ENCODE results near the gene FOXO6. TPM values are rescaled to one million over a fixed set of nuclear protein-coding genes. Genes with fewer than 3 reads are reported as not detected.

The FOXO6 gene
- total RNA-seq, 4 donors from 2014 or later, result 0.44 to 4.4 (median 1.7) TPM

GRCh38 chr1:41388510-41388909 is 27.3 kb downstream of the FOXO6 start:
- peaks cover 0 to 28% (median 2%) of the 10 kb centered on the region in 4 donors for H3K4me1 ChIP-seq
- no peak for DNase-seq (ENCODE audit: low spot score in 2 of 2)
- no peak for TF ChIP-seq CTCF (IDR thresholded peaks at IDR 0.05)
- TF ChIP-seq POLR2A (IDR thresholded peaks at IDR 0.05), result no peak
- no peak overlapping the region for H3K27ac ChIP-seq
- peaks cover 0 to 1% of the 10 kb centered on the region in 2 donors for H3K27me3 ChIP-seq
- H3K4me3 ChIP-seq, result no peak overlapping the region
- 33 to 39% methylated on average over 6 of the region's 6 CpGs for WGBS, 2 donors
- H3K9me3 ChIP-seq, result no peaks in the 10 kb centered on the region
- H3K36me3 ChIP-seq, result no peaks in the 10 kb centered on the region

GRCh38 chr1:41389009-41389408 is 27.8 kb downstream of the FOXO6 start:
- Histone ChIP-seq H3K27ac (no peak overlapping the region), H3K27me3 (no peaks in the 10 kb centered on the region), H3K4me3 (no peak overlapping the region), H3K36me3 (no peaks in the 10 kb centered on the region), H3K4me1 (peaks cover 0 to 25% (median 2%) of the 10 kb centered on the region in 4 donors), H3K9me3 (no peaks in the 10 kb centered on the region)
- no peak for DNase-seq (ENCODE audit: low spot score in 2 of 2)
- 67 to 78% methylated on average over 2 of the region's 2 CpGs for WGBS, 2 donors
- TF ChIP-seq POLR2A (IDR thresholded peaks at IDR 0.05) (no peak), CTCF (IDR thresholded peaks at IDR 0.05) (no peak), EP300 (IDR thresholded peaks at IDR 0.05) (no peak)

- DNase-seq (ENCODE audit: low spot score in 2 of 2), result no peak
- TF ChIP-seq EP300 (IDR thresholded peaks at IDR 0.05), result no peak
- TF ChIP-seq CTCF (IDR thresholded peaks at IDR 0.05), result no peak
- TF ChIP-seq POLR2A (IDR thresholded peaks at IDR 0.05), result no peak
- no peaks in the 10 kb centered on the region for H3K9me3 ChIP-seq
- WGBS, 2 donors, result 71 to 74% methylated on average over 9 to 10 of the region's 10 CpGs
- peaks cover 0 to 7% of the 10 kb centered on the region in 2 donors for H3K27me3 ChIP-seq
- H3K4me1 ChIP-seq, result peaks cover 0 to 25% (median 2%) of the 10 kb centered on the region in 4 donors
- no peaks in the 10 kb centered on the region for H3K36me3 ChIP-seq
- no peak overlapping the region for H3K27ac ChIP-seq
- no peak overlapping the region for H3K4me3 ChIP-seq
Measured at GRCh38 chr1:41390166-41390565, 28.9 kb downstream of the FOXO6 start.

- Histone ChIP-seq H3K4me3 (no peak overlapping the region), H3K9me3 (no peaks in the 10 kb centered on the region), H3K36me3 (no peaks in the 10 kb centered on the region), H3K27ac (no peak overlapping the region), H3K4me1 (peaks cover 0 to 25% (median 2%) of the 10 kb centered on the region in 4 donors), H3K27me3 (peaks cover 0 to 10% of the 10 kb centered on the region in 2 donors)
- DNase-seq (ENCODE audit: low spot score in 2 of 2), result no peak
- TF ChIP-seq POLR2A (IDR thresholded peaks at IDR 0.05) (no peak), CTCF (IDR thresholded peaks at IDR 0.05) (no peak)
- WGBS, 2 donors, result 93 to 100% methylated on average over 1 of the region's 1 CpG
Measured at GRCh38 chr1:41390573-41390972, 29.3 kb downstream of the FOXO6 start.

- no peak for TF ChIP-seq POLR2A (IDR thresholded peaks at IDR 0.05)
- no peak for TF ChIP-seq EP300 (IDR thresholded peaks at IDR 0.05)
- TF ChIP-seq CTCF (IDR thresholded peaks at IDR 0.05), result no peak
- Histone ChIP-seq H3K36me3 (no peaks in the 10 kb centered on the region), H3K27ac (no peak overlapping the region), H3K4me3 (no peak overlapping the region), H3K9me3 (no peaks in the 10 kb centered on the region), H3K4me1 (peaks cover 0 to 25% (median 2%) of the 10 kb centered on the region in 4 donors), H3K27me3 (peaks cover 0 to 24% of the 10 kb centered on the region in 2 donors)
- WGBS, 2 donors, result 56 to 62% methylated on average over 9 of the region's 9 CpGs
- DNase-seq (ENCODE audit: low spot score in 2 of 2), result no peak
Measured at GRCh38 chr1:41391834-41392527, 30.7 kb downstream of the FOXO6 start.

All from tibial nerve (tissue), 4 donors.